ENCODE data around the gene ASAP2.
A peak's percentile ranks its signal among the peaks of the same experiment; 100 is the strongest.

The ASAP2 gene

GRCh38 chr2:9443526-9443925 is 236.9 kb downstream of the ASAP2 start:
- H3K36me3 Mint-ChIP-seq, result peaks cover 33% of the 10 kb centered on the region

DNA sequence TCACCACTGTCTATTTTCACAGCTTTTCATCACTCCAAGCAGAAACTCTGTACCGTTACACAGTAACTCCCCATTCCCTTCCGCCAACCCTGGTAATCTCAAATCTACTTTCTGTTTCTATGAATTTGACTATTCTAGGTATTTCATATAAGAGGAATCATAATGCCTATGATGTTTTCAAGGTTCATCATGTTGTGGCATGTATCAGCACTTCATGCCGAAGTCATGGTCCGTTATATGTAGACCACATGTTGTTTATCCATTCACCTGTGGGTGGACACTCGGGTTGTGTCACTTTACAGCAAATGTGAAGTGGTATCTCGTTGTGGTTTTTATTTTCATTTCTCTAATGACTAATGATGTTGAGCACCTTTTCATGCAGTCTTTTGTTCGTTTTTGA is 238.5 kb downstream of the ASAP2 start:
- Mint-ChIP-seq H3K27me3 (no peaks in the 10 kb centered on the region), H3K27ac (peak overlapping the region; percentile 50), H3K4me1 (no peaks in the 10 kb centered on the region), H3K4me3 (no peak overlapping the region), H3K9me3 (no peaks in the 10 kb centered on the region), H3K36me3 (peaks cover 37% of the 10 kb centered on the region)
- DNase-seq (ENCODE audit: low spot score in 2 of 2), result no peak
- no peak for ATAC-seq (ENCODE audit: low read depth)

More at GRCh38 chr2:9443526-9443925, 236.9 kb downstream of the ASAP2 start:
- no peaks in the 10 kb centered on the region for H3K4me1 Mint-ChIP-seq
- no peak overlapping the region for H3K27ac Mint-ChIP-seq
- ATAC-seq (ENCODE audit: low read depth) (no peak), DNase-seq (ENCODE audit: low spot score in 2 of 2) (no peak)
- no peaks in the 10 kb centered on the region for H3K27me3 Mint-ChIP-seq
- no peaks in the 10 kb centered on the region for H3K9me3 Mint-ChIP-seq
- H3K4me3 Mint-ChIP-seq, result no peak overlapping the region

GRCh38 chr2:9451231-9451630 is 244.6 kb downstream of the ASAP2 start:
- no peaks in the 10 kb centered on the region for H3K27me3 Mint-ChIP-seq

More at GRCh38 chr2:9451231-9451630, 244.6 kb downstream of the ASAP2 start:
- no peaks in the 10 kb centered on the region for H3K4me1 Mint-ChIP-seq
- no peak overlapping the region for H3K27ac Mint-ChIP-seq
- H3K9me3 Mint-ChIP-seq, result no peaks in the 10 kb centered on the region
- H3K36me3 Mint-ChIP-seq, result peaks cover 22% of the 10 kb centered on the region
- no peak for ATAC-seq (ENCODE audit: low read depth)
- no peak overlapping the region for H3K4me3 Mint-ChIP-seq
- DNase-seq (ENCODE audit: low spot score in 2 of 2), result no peak
